ENCODE measurements around the gene AGK. TPM values are rescaled to one million over a fixed set of nuclear protein-coding genes. Genes with fewer than 3 reads are reported as not detected.
A peak's percentile ranks its signal among the peaks of the same experiment; 100 is the strongest.

Gene AGK
- total and polyA plus RNA-seq, 2 experiments from 2014 or later, result 21.9 to 37.9 TPM

GRCh38 chr7:141584935-141585334 lies 33.7 kb downstream of the AGK start:
- Mint-ChIP-seq H3K4me3 (peak overlapping the region; percentile 49), H3K9me3 (peaks cover 18% of the 10 kb centered on the region; the same call in 2 of the 3 replicates)
- peak; percentile 97 for ATAC-seq

More at GRCh38 chr7:141584935-141585334, 33.7 kb downstream of the AGK start:
- Histone ChIP-seq H3K9me2 (ENCODE audit: insufficient read depth) (peaks cover 4% of the 10 kb centered on the region; the same call in 1 of the 2 replicates), H3K4me3 (peak overlapping the region; percentile 16), H3K27me3 (ENCODE audit: insufficient read depth) (no peaks in the 10 kb centered on the region), H3K79me2 (replicated peaks; ENCODE audit: insufficient read depth) (no peaks in the 10 kb centered on the region), H3K4me2 (peak overlapping the region; percentile 58), H2AFZ (no peak overlapping the region), H3K27ac (ENCODE audit: low read depth) (peak overlapping the region; percentile 90), H3F3A (replicated peaks; ENCODE audit: low read depth) (peaks cover 9% of the 10 kb centered on the region), H4K20me1 (replicated peaks; ENCODE audit: insufficient read depth) (no peaks in the 10 kb centered on the region), H3K4me1 (ENCODE audit: insufficient read depth) (peaks cover 36% of the 10 kb centered on the region), H3K36me3 (ENCODE audit: insufficient read depth) (no peaks in the 10 kb centered on the region)
- H3K36me3 Mint-ChIP-seq (ENCODE audit: low read depth), result peaks cover 23% of the 10 kb centered on the region
- H3K27ac Mint-ChIP-seq, result peak overlapping the region; percentile 98
- peaks cover 31% of the 10 kb centered on the region for H3K27me3 Mint-ChIP-seq (ENCODE audit: insufficient read depth, low read depth, poor library complexity)
- DNase-seq (ENCODE audit: low spot score), result peak; percentile 97
- H3K4me1 Mint-ChIP-seq, result peaks cover 68% of the 10 kb centered on the region
- TF ChIP-seq EZH2 (IDR thresholded peaks at IDR 0.05; ENCODE audit: low read depth, unreplicated experiment) (no peak), CTCF (conservative IDR thresholded peaks at IDR 0.05; ENCODE audit: low read depth in 2 of 2) (no peak), POLR2AphosphoS5 (IDR thresholded peaks at IDR 0.05; ENCODE audit: low read depth) (no peak), ZNF331 (CRISPR knock-in tag; IDR thresholded peaks at IDR 0.05; ENCODE audit: low read depth) (no peak), CREB1 (CRISPR knock-in tag; IDR thresholded peaks at IDR 0.05; ENCODE audit: low read depth) (peak; percentile 44; the same call in 1 of the 2 replicates), NANOG (IDR thresholded peaks at IDR 0.05; ENCODE audit: borderline replicate concordance) (peak; percentile 79), ETS1 (IDR thresholded peaks at IDR 0.05) (peak; percentile 48; the same call in 1 of the 2 replicates), ZNF462 (CRISPR knock-in tag; IDR thresholded peaks at IDR 0.05) (peak; percentile 94), EZH2phosphoT487 (IDR thresholded peaks at IDR 0.05; ENCODE audit: unreplicated experiment) (no peak)
